GM20000 (cell line): Measurements from ENCODE around the gene CLN6.

ENCODE experiments used
- DNase-seq: peaks from one replicate; pipeline ENCODE4 v3.0.0; 2012; ENCODE audit warnings: low spot score
- TF ChIP-seq, protein P1 (sequence below): IDR thresholded peaks from 2 replicates; pipeline ENCODE4 v1.5.1; 2012; ENCODE audit warnings: mild to moderate bottlenecking, control low read depth; ENCODE audit errors: extremely low read depth, missing control alignments

CLN6 gene

DNA sequence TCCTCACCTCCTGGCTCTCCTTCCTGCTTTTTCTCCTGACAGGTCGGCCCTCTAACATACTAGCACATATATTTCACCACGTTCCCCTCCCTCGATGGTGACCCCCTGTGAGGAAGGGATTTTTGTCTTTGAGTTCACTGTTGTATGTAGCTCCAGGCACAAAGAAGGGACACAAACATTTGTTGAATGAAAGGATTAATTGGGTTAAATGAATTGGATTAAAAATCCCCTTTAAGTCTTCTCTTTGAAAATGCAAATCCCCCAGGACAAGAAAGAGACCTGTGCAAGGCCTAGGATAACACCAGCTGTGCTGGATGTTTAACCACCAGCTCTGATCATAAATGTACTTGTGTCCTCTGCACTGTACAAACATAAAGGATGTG, 27.7 kb downstream of the CLN6 start:
- TF ChIP-seq, protein P1, sequence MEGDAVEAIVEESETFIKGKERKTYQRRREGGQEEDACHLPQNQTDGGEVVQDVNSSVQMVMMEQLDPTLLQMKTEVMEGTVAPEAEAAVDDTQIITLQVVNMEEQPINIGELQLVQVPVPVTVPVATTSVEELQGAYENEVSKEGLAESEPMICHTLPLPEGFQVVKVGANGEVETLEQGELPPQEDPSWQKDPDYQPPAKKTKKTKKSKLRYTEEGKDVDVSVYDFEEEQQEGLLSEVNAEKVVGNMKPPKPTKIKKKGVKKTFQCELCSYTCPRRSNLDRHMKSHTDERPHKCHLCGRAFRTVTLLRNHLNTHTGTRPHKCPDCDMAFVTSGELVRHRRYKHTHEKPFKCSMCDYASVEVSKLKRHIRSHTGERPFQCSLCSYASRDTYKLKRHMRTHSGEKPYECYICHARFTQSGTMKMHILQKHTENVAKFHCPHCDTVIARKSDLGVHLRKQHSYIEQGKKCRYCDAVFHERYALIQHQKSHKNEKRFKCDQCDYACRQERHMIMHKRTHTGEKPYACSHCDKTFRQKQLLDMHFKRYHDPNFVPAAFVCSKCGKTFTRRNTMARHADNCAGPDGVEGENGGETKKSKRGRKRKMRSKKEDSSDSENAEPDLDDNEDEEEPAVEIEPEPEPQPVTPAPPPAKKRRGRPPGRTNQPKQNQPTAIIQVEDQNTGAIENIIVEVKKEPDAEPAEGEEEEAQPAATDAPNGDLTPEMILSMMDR, result no peak
- DNase-seq, result no peak

GRCh38 chr15:68201153-68201878, 28.2 kb downstream of the CLN6 start:
- TF ChIP-seq, protein P1, result no peak
- no peak for DNase-seq

- DNase-seq, result no peak
These were observed 29.3 kb downstream of the CLN6 start for GRCh38 chr15:68200016-68200861.

GRCh38 chr15:68199340-68199739, 30.2 kb downstream of the CLN6 start:
- TF ChIP-seq, protein P1, result no peak
- no peak for DNase-seq

More at GRCh38 chr15:68200016-68200861, 29.3 kb downstream of the CLN6 start:
- TF ChIP-seq, protein P1, result no peak

DNA sequence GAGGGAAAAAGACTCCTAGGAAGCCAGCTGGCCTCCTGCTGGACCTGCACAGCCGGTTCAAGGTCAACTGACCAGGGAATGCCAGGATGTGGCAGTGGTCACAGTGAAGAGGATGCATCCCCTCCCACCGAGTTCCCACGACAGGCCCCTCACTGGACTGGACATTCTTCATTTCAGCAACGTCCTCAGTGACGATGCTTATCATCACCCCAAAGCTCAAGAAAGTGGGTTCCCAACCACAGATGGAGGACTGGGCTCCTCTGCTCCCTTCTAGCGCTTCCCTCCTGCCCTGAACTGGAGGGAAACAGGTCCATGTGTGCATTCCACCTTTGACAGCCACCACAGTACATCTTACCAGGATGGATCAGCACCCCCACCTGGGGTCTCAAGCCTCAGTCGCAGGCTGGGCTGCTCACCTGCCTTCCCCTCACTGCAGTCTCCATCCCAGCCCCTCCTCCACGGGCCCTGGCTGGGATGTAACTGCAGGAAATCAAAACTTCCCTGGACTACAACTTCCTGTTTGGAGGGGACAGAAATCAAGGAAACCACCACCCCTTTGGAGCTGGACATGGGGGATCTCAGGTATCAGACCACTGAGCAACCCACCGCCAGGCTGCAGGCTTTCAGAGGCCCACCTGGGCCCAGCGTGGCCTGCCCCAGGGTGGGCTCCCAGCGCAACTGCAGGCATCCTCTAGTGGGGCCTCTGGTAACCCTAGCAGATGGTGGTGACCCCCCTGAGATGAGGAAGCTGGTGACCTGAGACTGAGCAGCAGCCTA, 31.7 kb downstream of the CLN6 start:
- TF ChIP-seq, protein P1, result no peak

GRCh38 chr15:68197170-68197492, 32.4 kb downstream of the CLN6 start:
- TF ChIP-seq, protein P1, result no peak
- no peak for DNase-seq

More for the DNA sequence above, 31.7 kb downstream of the CLN6 start:
- DNase-seq, result no peak
